BJ (cell line): Measurements from ENCODE around the gene PDE4D. TPM values are rescaled to one million over a fixed set of nuclear protein-coding genes. Genes with fewer than 3 reads are reported as not detected.

Experiments used
- CTCF ChIA-PET: fragments of 350-600 bp; formaldehyde crosslinking; extraction: SDS; loops from one replicate; lab custom pipeline; 2021; ENCODE audit warnings: antibody characterized with exemption, inconsistent platforms; lab: Yijun Ruan, JAX
- POLR2A ChIA-PET: fragments of 300-600 bp; sonication (Branson Sonifier 250); formaldehyde crosslinking; extraction: SDS; loops from one replicate; lab custom pipeline; 2021; ENCODE audit warnings: antibody characterized with exemption; lab: Charles Lee
- DNase-seq: peaks from one replicate; pipeline ENCODE4 v3.0.0-alpha.2; 2011; ENCODE audit warnings: low read depth
- H3K27me3 ChIP-seq: 2 replicates; pipeline ENCODE4 v1.6.0; 2011; ENCODE audit warnings: low read length; ENCODE audit not compliant: control insufficient read depth, insufficient read depth
- H3K36me3 ChIP-seq: 2 replicates; pipeline ENCODE4 v1.5.1; 2011; ENCODE audit warnings: low read length; ENCODE audit not compliant: control insufficient read depth, insufficient read depth
- H3K4me3 ChIP-seq: 2 replicates; pipeline ENCODE4 v1.5.1; 2011; ENCODE audit warnings: low read depth, mild to moderate bottlenecking, control low read depth, low read length
- CTCF ChIP-seq: IDR thresholded peaks from 2 replicates; pipeline ENCODE4 v1.5.1; 2011; ENCODE audit warnings: low read depth, mild to moderate bottlenecking, control low read depth, inconsistent platforms, low read length, moderate library complexity; ENCODE audit not compliant: insufficient read depth
- polyA plus RNA-seq: library from polyadenylated mRNA; depleted of rRNA; stranded (reverse); fragments of >200 nt; gene quantifications from 2 replicates; pipeline ENCODE4 v1.2.3, GENCODE V29; 2011

PDE4D gene
- polyA plus RNA-seq, 1 experiment: 2.8 TPM

- H3K36me3 ChIP-seq: no peaks in the 10 kb centered on the region
- H3K27me3 ChIP-seq: no peaks in the 10 kb centered on the region
- no peak for DNase-seq
- H3K4me3 ChIP-seq: no peak overlapping the region
- no peak for TF ChIP-seq CTCF
- ChIA-PET POLR2A (no interaction called here), CTCF (interaction anchor here (1.6 kb wide), 1 partner anchor 139 kb away, joined by 4 read pairs; no protein-coding TSS in a partner anchor)
Observed at GRCh38 chr5:59025734-59026133, 867.8 kb downstream of the PDE4D start.

GRCh38 chr5:59021837-59022514 lies 871.5 kb downstream of the PDE4D start:
- no peak for TF ChIP-seq CTCF
- ChIA-PET POLR2A (no interaction called here), CTCF (interaction anchor here (0.7 to 1.7 kb wide), 3 partner anchors 10 to 167 kb away, joined by 3 to 4 read pairs (median 3); no protein-coding TSS in a partner anchor)
- Histone ChIP-seq H3K36me3 (no peaks in the 10 kb centered on the region), H3K4me3 (no peak overlapping the region), H3K27me3 (no peaks in the 10 kb centered on the region)
- no peak for DNase-seq

- no peak for DNase-seq
- POLR2A ChIA-PET: no interaction called here
- no peak for TF ChIP-seq CTCF
- Histone ChIP-seq H3K4me3 (no peak overlapping the region), H3K27me3 (no peaks in the 10 kb centered on the region), H3K36me3 (no peaks in the 10 kb centered on the region)
- CTCF ChIA-PET: interaction anchor here (0.9 to 1.7 kb wide), 2 partner anchors 153 to 167 kb away, joined by 3 to 4 read pairs; no protein-coding TSS in a partner anchor
Observed at GRCh38 chr5:59021286-59021673, 872.2 kb downstream of the PDE4D start.

- no peak for TF ChIP-seq CTCF
- no peak for DNase-seq
- H3K27me3 ChIP-seq: no peaks in the 10 kb centered on the region
- POLR2A ChIA-PET: no interaction called here
- CTCF ChIA-PET: interaction anchor here (1.7 kb wide), 1 partner anchor 153 kb away, joined by 4 read pairs; no protein-coding TSS in a partner anchor
- no peak overlapping the region for H3K4me3 ChIP-seq
- no peaks in the 10 kb centered on the region for H3K36me3 ChIP-seq
Observed at GRCh38 chr5:59020611-59021285, 872.8 kb downstream of the PDE4D start.

GRCh38 chr5:59019078-59019477 lies 874.4 kb downstream of the PDE4D start:
- Histone ChIP-seq H3K27me3 (no peaks in the 10 kb centered on the region), H3K4me3 (no peak overlapping the region), H3K36me3 (no peaks in the 10 kb centered on the region)
- TF ChIP-seq CTCF: no peak
- POLR2A ChIA-PET: interaction anchor here (0.6 kb wide), 1 partner anchor 1321 kb away, joined by 8 read pairs; no protein-coding TSS in a partner anchor
- DNase-seq: no peak
- CTCF ChIA-PET: interaction anchor here (1.2 kb wide), 1 partner anchor 16 kb away, joined by 3 read pairs; no protein-coding TSS in a partner anchor
